Upper lobe of left lung (tissue), 4 donors: ENCODE results near the gene TMEM245.

Experiments used
- EP300 ChIP-seq, 4 donors: sonication (generic); formaldehyde crosslinking; IDR thresholded peaks; one replicate each; pipeline ENCODE4 v1.5.1; 2017; ENCODE audit warnings: antibody characterized with exemption in 4 of 4, control low read depth in 2 of 4
- POLR2A ChIP-seq, 4 donors: fragments of 450-650 bp; IDR thresholded peaks; one replicate each; pipeline ENCODE4 v1.5.1; 2016 to 2017; ENCODE audit warnings: antibody characterized with exemption in 4 of 4, mild to moderate bottlenecking in 2 of 4
- TF ChIP-seq, protein P1 (sequence below), 6 experiments: fragments of 450-650 bp in 4 of 6; fragments of 200-600 bp in 2 of 6; sonication (generic) in 2 of 6; IDR thresholded peaks; one replicate each; pipeline ENCODE4 v1.5.1; 2016 to 2019; ENCODE audit warnings: antibody characterized with exemption in 6 of 6

DNA sequence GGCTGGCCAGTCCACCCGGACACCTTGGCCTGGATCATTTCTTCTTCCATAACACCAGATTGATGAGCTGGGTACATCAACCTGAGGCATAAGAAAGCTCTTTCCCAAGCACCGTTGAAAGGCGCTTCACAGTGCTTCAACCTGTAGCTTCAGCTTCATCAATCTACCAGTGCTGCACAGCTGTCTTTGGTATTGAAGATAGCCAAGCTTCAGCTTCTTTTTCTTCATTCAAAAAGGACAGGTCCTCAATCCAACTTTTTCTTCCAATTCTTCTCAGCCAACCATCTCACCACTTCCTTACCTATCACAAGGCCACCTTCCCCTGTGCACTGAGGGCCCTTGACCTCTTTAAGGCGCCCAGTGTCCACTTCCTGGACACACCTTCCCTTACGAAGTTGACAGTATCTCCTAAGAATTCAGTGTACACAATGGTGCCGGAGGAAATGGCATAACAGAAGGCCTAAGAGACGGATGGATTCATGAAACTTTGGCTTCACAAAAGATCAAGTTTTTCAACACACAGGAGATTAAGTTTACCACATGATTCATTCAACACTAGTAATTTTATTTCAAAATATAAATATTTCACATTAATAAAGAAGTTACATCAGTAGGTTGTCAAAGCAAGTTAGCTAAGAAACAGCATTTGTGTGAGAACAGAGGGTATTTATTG is 105.0 kb downstream of the TMEM245 start:
- TF ChIP-seq, protein P1, sequence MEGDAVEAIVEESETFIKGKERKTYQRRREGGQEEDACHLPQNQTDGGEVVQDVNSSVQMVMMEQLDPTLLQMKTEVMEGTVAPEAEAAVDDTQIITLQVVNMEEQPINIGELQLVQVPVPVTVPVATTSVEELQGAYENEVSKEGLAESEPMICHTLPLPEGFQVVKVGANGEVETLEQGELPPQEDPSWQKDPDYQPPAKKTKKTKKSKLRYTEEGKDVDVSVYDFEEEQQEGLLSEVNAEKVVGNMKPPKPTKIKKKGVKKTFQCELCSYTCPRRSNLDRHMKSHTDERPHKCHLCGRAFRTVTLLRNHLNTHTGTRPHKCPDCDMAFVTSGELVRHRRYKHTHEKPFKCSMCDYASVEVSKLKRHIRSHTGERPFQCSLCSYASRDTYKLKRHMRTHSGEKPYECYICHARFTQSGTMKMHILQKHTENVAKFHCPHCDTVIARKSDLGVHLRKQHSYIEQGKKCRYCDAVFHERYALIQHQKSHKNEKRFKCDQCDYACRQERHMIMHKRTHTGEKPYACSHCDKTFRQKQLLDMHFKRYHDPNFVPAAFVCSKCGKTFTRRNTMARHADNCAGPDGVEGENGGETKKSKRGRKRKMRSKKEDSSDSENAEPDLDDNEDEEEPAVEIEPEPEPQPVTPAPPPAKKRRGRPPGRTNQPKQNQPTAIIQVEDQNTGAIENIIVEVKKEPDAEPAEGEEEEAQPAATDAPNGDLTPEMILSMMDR (IDR thresholded peaks at IDR 0.05) = no peak
- TF ChIP-seq POLR2A (IDR thresholded peaks at IDR 0.05) = no peak
- TF ChIP-seq EP300 (IDR thresholded peaks at IDR 0.05) = no peak
